Measurements from ENCODE around the gene ANGEL1.

DNA sequence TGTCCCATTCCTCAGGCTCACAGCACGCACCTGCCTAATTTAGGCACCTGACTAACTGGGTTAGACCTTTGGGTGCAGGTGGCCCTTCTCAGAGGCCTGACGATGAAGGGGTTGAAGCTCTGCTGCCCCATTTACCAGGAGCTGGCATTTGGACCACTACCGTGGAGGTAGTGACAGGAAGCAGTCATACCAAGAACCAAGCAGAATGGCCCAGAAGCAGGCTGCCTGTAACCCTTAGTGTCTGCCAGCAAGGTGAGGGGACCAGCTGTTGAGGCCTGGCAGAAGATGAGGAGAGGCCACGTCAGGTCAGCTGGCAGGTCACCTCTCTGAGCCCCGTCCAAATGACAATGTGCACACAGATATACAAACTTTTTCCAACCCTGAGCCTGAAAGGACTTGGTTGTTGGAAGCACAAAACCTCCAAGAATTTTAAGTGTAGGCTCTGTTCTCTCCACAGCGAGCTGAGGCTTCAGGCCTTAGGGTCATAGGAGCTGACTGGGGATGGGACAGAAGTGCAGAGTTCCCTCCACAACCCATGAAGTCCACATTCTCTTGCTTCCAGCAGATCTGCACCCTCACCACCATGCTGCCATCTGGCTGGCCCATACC, 28.3 kb downstream of the ANGEL1 start:
- TF ChIP-seq, protein P1, sequence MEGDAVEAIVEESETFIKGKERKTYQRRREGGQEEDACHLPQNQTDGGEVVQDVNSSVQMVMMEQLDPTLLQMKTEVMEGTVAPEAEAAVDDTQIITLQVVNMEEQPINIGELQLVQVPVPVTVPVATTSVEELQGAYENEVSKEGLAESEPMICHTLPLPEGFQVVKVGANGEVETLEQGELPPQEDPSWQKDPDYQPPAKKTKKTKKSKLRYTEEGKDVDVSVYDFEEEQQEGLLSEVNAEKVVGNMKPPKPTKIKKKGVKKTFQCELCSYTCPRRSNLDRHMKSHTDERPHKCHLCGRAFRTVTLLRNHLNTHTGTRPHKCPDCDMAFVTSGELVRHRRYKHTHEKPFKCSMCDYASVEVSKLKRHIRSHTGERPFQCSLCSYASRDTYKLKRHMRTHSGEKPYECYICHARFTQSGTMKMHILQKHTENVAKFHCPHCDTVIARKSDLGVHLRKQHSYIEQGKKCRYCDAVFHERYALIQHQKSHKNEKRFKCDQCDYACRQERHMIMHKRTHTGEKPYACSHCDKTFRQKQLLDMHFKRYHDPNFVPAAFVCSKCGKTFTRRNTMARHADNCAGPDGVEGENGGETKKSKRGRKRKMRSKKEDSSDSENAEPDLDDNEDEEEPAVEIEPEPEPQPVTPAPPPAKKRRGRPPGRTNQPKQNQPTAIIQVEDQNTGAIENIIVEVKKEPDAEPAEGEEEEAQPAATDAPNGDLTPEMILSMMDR (IDR thresholded peaks at IDR 0.05), result no peak
- TF ChIP-seq POLR2A (IDR thresholded peaks at IDR 0.05) (no peak), POLR2AphosphoS5 (IDR thresholded peaks at IDR 0.05) (no peak)

Measured in upper lobe of left lung (tissue), 4 donors.